Suppressor macrophage treated with lipopolysaccharide for 4 hours (primary cell): ENCODE results near the gene SEC16A.
"Not testable (repeated sequence)": the region's sequence is repeated elsewhere in the genome, so short reads cannot be mapped to it uniquely, and the experiment has no call there.

Source experiments
- DNase-seq: peaks from one replicate; pipeline ENCODE4 v3.0.0-alpha.2; 2020

The SEC16A gene

DNA sequence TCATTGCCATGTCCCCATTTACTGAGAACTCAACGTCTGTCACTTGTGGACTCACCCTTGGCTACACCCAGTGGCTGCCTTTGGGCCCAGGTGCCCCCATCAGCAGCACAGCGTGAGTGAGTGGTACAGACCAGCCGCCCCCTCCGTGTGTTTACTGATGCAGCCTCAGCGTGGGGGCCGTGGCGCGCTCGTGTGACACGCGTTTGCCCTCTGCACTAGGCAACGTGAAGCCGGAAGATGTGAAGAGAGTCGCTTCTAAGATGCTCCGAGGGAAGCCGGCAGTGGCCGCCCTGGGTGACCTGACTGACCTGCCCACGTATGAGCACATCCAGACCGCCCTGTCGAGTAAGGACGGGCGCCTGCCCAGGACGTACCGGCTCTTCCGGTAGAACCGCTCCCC is 60.0 kb downstream of the SEC16A start:
- no peak for DNase-seq

DNA sequence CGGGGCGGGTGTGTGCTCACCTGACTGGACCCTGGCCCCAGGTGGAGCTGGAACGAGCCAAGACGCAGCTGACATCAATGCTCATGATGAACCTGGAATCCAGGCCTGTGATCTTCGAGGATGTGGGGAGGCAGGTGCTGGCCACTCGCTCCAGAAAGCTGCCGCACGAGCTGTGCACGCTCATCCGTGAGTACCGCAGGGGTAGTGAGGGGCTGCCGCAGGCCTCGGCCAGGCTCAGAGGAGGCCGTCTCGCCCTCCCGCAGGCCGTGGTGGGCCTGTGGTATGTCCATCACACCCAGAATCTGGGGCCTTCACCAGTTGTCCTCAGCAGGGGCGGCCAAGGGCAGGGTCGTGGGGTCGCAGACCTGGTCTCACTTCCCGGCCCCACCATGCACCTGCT is 61.0 kb downstream of the SEC16A start:
- DNase-seq = no peak

DNA sequence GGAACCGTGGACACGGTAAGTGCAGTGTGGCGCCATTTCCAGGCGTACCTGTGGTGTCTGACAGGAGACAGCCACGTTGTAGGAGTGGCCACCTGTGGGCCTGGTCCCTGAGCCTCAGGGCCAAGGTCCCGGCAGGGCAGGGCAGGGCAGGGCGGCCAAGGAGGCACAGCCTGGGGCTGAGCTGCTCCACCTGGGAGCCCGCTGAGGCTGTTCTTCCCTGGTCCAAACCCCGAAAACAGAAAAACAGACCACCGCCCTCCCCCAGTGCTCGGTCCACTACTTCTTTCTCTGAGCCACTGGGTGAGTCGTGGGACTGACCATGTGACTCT is 63.8 kb downstream of the SEC16A start:
- DNase-seq = no peak

DNA sequence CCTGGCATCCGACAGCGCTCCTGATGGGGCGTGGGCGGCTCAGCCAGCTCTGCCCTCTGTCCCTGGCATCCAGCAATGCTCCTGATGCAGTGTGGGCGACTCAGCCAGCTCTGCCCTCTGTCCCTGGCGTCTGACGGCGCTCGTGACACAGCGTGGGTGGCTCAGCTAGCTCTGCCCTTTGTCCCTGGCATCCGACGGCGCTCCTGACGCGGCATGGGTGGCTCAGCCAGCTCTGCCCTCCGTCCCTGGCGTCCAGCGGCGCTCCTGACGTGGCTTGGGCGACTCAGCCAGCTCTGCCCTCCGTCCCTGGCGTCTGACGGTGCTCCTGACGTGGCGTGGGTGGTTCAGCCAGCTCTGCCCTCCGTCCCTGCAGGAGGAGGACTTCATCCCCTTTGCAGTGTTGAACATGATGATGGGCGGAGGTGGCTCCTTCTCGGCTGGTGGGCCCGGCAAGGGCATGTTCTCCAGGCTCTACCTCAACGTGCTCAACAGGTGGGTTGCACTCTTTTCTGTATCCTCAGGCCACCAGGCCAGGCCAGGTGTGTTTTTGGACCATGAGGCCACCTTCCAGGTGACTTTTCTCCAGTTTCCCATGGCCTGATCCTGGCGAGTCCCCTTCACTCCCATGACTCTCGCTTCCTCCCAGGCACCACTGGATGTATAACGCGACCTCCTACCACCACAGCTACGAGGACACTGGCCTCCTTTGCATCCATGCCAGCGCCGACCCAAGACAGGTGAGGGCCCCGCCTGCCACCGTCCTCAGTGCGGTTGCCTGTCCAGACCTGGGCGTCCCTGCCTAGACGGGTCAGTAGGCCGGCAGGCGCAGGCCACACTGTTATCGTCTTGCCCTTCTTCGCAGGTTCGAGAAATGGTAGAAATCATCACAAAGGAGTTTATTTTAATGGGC is 64.4 kb downstream of the SEC16A start:
- no peak for DNase-seq

DNA sequence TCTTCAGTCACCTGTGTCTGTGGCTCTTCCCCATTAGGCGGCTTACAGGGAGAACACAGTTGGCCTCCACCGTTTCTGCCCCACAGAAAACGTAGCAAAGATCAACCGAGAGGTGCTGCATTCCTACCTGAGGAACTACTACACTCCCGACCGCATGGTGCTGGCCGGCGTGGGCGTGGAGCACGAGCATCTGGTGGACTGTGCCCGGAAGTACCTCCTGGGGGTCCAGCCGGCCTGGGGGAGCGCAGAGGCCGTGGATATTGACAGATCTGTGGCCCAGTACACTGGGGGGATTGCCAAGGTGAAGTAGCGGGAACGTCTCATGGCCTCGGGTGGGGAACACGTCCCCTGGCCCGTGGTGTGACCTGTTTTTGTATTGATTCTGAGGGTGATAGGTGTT is 65.9 kb downstream of the SEC16A start:
- no peak for DNase-seq

DNA sequence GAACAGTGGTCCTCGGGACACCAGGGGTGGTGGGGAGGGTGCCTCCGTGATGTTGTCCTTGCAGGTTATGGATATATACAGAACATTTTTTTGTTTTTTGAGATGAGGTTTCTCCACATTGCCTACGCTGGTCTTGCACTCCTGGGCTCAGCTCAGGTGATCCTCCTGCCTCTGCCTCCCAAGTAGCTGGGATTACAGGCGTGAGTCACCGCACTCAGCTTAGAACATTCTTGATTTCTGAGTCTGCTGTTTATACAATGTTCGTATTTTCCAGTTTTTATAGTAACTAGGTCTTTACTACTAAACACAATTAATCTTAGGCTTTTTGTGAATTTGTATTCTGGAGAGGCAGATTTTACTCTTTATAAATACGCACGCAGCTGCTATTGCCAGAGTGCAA is 66.4 kb downstream of the SEC16A start:
- no peak for DNase-seq

DNA sequence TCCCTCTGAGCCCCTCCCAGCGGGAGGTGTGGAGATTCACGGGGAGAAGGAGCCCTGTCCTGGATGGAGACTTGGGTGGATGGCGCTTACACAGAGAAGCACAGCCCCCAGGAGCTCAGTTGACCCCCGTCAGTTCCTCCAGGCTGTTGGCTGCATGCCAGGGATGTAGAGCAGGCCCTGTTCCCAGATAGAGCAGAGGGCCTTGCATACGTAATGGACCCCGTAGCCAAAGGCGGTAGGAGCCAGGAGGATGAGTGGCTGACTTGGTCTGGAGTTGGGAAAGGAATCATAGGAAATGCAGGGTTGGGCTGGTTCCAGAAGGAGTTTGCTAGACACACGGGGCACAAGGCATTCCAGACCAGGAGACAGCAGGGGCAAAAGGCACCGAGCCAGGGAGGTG is 69.9 kb downstream of the SEC16A start:
- no peak for DNase-seq

DNA sequence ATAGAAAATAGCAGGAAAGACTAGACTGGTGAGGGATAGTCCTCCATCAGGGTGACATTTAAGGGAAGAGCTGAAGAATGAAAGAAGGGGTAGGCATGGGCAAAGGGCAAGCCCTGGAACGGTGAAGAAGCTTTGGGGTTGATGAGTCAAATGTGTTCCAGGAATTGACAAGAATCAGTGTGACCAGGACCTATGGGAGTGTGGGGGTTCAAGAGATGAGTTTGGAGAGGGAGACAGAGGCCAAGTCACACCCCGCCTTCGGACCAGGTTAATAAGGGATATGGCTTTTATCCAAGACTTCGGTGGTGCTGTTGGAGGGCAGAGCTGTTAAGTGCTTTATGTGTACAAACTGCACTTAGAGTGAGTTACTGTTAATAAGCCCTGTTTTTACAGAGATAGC is 71.5 kb downstream of the SEC16A start:
- peak; percentile 7 for DNase-seq

DNA sequence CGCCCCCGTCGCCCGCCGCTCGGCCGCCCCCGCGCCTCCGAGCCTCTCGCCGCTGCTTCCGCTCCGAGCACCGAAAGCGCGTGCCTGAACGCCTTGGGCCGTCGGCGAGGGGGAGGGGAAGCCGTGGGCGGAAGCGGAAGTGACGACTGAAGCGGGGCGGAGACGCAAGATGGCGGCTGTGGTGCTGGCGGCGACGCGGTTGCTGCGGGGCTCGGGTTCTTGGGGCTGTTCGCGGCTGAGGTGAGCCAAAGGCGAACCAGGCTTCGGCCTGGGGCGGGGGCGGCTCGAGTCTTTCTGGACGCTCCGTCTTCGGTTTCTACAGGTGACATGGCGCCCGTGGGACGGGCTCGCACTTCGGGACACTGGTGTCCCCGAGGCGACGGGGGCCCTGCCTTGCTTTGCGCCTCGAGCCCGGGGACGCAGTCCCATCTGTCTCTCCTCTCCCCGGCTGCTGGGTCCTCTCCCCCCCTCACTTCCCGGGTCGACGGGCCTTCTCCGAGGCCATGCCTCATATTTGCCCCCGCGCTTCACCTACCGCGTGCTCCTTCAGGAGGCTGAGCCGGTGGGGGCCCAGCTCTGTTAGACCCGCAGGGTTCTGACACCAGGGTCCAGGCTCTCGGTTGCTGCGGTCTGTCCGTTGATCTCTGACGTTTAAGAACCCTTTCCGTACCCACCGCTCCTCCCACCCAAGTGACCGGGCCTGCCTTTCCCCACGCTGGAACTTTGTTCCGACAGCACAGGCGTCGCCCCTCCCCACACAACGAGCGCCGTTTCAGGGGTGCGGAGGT is 72.1 kb downstream of the SEC16A start, which contains the start of the genes ENTR1 and PMPCA:
Gene ENTR1, minus strand, starts transcription at position 115 of the 788 bp plus-strand sequence. CDS start 217 bp downstream, outside the sequence.
Gene PMPCA, plus strand, starts transcription at position 159 of the 788 bp plus-strand sequence. Its CDS starts 11 bp downstream, at position 170.
- DNase-seq = peak; percentile 97

DNA sequence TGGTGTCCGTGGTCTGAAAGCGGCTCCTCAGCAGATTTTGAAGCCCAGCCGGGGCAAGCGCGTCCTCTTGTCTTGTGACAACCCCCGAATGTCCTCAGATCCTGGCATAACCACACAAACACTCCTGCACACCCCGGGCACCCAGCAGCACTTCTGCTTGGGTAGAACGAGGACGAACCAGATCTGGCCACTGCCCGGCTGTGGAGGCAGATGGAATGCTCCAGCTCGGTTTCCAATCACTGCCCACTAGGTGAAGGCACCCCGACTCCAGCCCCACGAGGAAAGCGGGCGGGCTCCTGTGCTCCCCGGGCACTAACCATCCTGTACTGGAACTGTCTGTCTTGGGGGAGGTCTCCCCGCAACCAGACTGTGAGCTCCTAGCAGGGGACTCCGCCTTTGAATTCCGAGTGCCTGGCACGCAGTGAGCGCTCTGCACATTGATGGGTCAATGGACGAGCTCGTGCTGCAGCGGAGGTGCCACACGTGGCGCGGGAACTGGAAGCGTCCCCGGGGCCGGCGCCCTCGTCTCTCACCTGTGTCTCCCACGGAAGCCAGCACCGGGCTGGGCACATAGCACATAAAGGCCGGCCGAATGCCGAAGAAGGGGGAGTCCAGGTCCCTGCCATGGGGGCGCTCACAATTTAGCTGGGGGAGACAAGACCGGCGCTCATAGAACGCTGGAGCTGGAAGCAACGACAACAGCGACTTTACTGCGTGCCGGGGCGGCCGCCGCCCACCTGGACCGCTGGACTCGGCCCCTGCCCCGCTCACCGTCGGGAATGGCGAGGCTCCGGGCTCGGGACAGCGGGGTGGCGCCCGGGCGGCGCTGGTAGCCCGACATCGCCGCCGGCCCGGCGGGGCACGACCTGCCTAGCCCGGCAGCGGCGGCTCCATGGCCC is 73.0 kb downstream of the SEC16A start:
- DNase-seq = peak; percentile 23

DNA sequence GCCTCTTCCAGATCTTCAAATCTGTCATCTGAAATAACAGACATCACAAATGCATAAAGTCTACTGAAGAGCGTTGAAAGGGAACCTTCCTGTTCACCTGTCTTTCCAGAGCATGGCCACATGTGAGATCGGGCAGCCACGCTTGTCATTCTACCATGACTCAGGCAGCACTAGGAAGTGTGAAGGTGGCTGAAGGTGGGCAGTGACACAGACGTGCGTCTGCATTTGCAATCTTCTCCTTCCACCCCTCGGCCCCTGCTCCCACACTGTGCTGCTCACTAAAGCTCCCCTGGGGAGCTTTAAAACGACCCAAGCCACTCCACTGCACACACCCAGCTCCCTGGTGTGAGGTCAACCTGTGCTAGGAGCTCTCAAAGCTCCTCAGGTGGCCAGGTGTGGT is 74.9 kb downstream of the SEC16A start:
- DNase-seq = no peak

DNA sequence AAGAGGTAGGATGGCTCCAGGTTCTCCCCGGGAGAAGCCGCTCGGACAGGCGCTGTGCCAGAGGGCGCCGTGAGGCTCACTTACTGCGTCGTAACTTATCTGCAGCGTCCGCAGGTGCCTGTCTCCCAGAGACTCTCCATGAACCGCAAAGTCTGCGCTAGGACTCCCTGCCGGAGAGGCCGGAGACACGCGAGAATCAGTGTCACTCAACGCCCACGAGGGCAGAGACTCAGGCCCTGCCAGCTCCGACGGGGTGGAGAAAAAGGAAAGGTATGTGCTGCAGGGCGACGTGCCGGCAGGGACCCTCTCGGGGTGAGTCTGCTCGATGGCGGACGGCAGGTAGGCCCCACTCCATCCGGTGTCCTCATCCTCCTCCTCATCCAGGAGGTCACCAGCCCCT is 75.8 kb downstream of the SEC16A start:
- not testable (repeated sequence) for DNase-seq

DNA sequence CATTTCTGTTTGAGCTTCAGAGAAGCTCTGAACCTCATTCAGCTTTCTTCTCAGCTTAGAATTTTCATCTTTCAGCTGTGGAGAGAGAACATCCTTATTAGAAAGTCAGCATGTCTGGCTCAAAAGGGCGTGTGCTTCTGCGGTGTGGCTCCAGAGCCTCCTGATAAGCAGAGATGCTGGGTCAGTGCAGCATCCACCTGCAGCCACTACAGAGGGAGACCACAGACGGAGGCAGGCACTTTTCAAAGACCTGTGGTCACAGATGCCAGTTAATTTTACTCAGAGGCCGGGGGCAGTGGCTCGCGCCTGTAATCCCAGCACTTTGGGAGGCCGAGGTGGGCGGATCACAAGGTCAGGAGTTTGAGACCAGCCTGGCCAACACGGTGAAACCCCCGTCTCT is 76.9 kb downstream of the SEC16A start:
- DNase-seq = not testable (repeated sequence)

DNA sequence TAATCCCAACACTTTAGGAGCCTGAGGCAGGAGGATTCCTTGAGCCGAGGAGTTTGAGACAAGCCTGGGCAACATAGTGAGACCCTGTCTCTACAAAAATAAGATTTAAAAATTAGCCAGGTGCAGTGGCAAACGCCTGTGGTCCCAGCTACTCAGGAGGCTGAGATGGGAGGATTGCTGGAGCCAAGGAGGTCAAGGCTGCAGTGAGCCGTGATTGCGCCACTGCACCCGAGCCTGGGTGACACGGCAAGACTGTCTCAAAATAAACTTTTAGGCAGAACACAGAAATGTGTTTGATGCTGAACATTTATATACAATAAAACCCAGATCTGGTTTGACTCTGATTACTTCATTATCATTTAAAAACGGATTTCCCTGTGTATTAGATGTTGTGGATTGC is 77.4 kb downstream of the SEC16A start:
- DNase-seq = no peak

DNA sequence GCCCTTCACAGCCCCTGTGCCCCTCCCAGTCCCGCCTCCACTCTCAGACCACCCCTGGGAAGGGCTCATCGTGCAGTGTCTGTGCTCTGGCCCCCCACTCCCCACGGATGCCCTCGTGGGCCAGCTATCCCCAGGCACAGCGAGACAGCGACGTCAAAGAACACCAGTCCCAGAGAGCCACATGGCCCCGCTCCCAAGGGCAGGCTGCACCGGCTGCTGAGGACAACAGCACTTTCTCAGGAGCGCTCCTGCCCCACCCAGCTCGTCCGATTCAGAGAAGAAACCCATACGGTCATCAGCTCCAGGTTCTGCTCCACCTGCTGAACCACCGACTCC is 78.1 kb downstream of the SEC16A start:
- no peak for DNase-seq

DNA sequence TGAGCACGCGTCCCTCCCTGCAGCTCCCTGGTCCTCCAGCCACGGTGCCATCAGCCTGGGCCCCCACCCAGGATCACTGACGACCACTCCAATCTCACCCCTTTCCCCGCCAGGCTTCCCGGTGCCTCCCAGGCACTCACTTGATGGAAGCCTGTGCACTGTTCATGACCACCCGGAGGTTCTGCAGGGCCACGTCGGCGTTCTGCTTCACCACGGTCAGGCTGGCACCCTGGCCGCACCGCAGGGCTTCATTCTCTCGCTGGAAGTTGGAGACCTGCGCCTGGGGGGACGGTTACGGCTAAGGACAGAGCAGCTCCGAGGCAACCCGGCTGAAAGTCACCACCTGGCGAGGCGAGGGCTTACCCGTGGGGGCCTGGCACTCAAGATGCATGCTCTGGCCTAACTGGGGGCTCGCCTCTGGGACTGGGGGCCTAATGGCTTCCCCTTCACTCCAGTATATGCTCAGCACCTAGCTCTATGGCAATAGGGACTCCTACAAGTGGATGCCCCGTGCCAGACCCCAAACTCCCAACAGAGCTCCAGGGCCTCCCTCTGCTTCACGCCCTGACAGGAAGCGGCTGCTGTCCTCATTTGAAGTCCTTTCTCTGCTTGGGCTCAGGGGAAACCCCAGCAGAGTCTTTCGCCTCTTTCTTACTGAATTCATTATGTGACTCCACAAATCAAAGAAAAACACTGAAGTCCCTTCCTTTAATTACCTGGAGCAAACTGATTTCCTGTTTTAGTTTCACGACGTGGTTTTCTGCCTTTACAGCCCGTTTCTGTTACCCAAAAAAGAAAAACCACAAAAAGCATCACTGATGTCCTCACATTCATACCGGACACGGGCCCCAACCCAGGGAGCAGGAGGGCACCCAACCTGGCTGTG is 78.7 kb downstream of the SEC16A start:
- no peak for DNase-seq

DNA sequence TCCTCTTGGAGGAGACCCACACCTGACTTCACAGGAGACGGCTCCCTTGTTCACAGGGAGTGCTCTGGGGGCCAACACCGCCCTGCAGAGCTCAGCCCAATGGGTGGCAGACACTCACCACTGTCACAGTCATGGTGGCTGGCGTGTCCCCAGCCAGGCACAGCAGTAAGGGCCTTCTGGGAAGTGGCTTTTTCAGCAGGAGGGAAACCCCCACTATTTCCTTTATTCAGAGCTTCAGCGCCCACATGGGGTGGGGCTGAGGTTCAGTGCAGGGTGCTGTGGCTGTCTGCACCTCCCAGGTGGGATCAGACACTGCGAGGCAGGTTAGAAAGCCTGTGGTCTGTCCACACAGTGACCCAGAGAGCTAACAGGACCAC is 79.3 kb downstream of the SEC16A start:
- DNase-seq = no peak

DNA sequence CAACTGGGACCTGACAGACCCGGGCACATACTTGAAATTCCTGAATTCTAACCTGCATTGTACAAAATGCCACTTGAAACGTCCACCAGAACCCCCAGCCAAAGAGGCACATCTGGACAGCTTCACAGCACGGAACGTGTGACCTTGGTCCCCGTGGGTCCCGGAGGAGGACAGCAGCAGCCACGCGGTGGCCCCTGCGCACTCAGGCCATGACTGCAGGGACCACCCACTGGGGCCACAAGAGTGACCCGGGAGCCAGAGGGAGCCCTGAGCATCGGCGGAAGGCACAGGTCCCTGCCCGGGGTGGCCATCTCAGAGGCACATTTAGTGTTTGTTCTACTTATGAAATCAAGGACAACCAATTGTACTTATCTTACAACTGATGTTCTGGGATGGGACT is 80.8 kb downstream of the SEC16A start:
- DNase-seq = no peak

DNA sequence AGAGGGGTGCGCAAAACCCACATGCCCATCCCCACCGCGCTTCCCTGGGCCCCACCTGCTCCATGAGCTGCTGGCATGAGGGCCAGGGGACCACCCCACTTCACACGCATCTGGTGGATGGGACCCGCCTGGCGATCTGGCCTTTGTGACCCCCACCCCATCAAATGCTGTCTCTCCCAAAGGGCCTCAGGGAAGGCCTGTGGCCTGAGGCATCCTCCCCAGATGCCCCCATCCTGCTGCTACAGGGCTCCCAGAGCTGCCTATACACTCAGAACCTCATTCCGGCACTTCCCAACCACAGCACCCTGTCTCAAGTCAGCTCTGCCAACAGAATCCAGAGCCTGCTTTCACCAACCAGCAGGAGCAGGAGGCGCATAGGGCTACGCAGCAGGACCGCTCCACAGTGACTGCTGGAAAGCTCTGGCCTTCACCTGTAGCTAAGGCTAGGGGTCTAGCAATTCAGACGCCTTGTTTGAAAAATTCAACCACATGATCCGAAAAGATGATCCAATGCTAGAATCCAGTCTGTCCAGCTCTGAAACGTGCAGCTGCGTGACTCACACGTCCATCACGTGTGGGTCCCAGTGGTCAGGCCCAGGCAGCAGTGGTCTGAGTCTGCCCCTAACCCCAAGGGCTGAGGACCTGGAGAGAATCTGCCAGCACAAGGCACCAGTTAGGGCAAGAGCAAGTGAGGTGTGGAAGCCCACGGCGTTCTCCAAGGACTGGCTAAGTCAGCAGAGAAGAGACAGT is 81.5 kb downstream of the SEC16A start:
- DNase-seq = no peak

DNA sequence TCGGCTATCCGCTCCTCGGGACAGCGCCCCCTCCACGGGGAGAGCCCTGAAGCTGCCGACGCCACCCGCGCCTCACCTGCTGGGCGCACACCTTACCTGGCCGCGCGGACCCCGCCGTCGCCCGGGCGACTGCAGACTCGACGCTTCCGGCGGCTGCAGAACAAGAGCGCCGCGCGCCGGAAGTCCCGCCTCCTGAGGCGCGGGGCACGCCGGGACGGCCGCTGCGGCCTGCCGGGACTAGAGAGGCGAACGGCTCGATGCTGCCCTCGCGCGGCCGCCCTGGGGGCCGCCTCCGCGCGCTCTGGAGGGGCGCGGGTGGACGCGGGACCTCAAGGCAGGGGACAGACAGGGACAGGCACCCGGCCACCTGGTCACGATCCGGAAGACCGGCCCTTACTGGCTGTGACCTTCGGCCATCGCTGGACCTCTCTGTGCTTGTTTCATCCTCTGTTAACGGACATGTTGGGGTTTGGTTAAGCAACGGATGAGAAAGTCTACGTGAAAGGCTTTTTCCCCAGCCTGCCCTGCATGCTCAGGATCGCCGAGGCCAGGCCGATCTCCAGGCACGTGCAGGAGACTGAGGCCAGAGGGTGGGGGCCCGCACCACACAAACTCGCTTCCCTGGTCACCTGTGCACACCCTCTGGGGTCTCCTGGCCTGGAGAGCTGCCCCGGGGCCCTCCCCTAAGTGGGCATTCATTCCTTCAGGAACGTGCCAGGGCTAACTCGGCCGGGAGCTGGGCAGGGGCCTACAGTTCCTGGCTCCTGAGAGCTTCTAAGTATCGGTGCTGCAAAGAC is 82.6 kb downstream of the SEC16A start, which contains the start of gene SNAPC4:
Gene SNAPC4, minus strand, starts transcription at position 133 of the 797 bp plus-strand sequence. CDS start 1,742 bp downstream, outside the sequence.
- DNase-seq = peak; percentile 95
